Adrenal gland (tissue), 12 donors: ENCODE results near the gene EHD1. TPM values are rescaled to one million over a fixed set of nuclear protein-coding genes. Genes with fewer than 3 reads are reported as not detected.

Experiments used
- DNase-seq, 7 donors: peaks; one replicate each; pipeline ENCODE4 v3.0.0-alpha.2; 2019 to 2020
- H3K27ac ChIP-seq, 5 donors: fragments of 200-600 bp; sonication (generic) in 4 of 5; 1 replicate in 3 of 5; 2 replicates in 2 of 5; pipeline versions ENCODE4 v1.5.1 to v1.8.0; 2016 to 2020; ENCODE audit warnings: mild to moderate bottlenecking in 1 of 5
- H3K27me3 ChIP-seq: fragments of 200-600 bp; 2 replicates; pipeline ENCODE4 v1.8.0; 2021
- H3K36me3 ChIP-seq, 2 donors: fragments of 200-600 bp; replicated peaks in 1 of 2; 1 replicate in 1 of 2; 2 replicates in 1 of 2; pipeline versions ENCODE4 v1.5.1 to v1.8.0; 2018 to 2022
- H3K4me1 ChIP-seq, 2 donors: fragments of 200-600 bp; replicated peaks in 1 of 2; 1 replicate in 1 of 2; 2 replicates in 1 of 2; pipeline versions ENCODE4 v1.5.1 to v1.8.0; 2018 to 2021
- H3K4me3 ChIP-seq, 4 donors: fragments of 200-600 bp; sonication (generic) in 3 of 4; one replicate each; pipeline ENCODE4 v1.5.1; 2016 to 2018
- H3K9me3 ChIP-seq, 3 donors: fragments of 200-600 bp; sonication (generic) in 1 of 3; replicated peaks in 1 of 3; 1 replicate in 2 of 3; 2 replicates in 1 of 3; pipeline versions ENCODE4 v1.5.1 to v1.8.0; 2016 to 2021
- CTCF ChIP-seq, 6 experiments: fragments of 450-650 bp in 4 of 6; fragments of 200-600 bp in 2 of 6; sonication (generic) in 1 of 6; IDR thresholded peaks; 1 replicate in 5 of 6; 2 replicates in 1 of 6; pipeline versions ENCODE4 v1.5.1 to v1.8.0; 2016 to 2021; ENCODE audit warnings: antibody characterized with exemption in 6 of 6, mild to moderate bottlenecking in 2 of 6, moderate library complexity in 1 of 6
- POLR2A ChIP-seq, 2 donors: fragments of 450-650 bp; IDR thresholded peaks; one replicate each; pipeline ENCODE4 v1.6.1; 2017; ENCODE audit warnings: antibody characterized with exemption in 2 of 2, mild to moderate bottlenecking in 2 of 2, moderate library complexity in 1 of 2
- WGBS, 4 donors: extraction: QIAGEN DNeasy Blood & Tissue Kit in 2 of 4; methylation state at CpG; one replicate each; pipeline versions ENCODE4 v1.1.5 to v1.1.7; 2013 to 2017; 5-methylcytosine and 5-hydroxymethylcytosine counted together
- intact Hi-C, 2 donors: fragments of 100-400 bp; cut with DNase I; formaldehyde crosslinking; loops; one replicate each; pipeline versions ENCODE4 v1.14.1 to v1.15.0; 2022 to 2023
- polyA plus RNA-seq, 3 donors: library from polyadenylated mRNA; stranded (reverse); fragments of 200-250 nt in 2 of 3; fragments of 350-450 nt in 1 of 3; fragmentation: Illumina TruSeq in 1 of 3; extraction: RNeasy Lipid Tissue Mini Kit (QIAGEN cat#74804) in 1 of 3; gene quantifications; one replicate each; pipeline ENCODE4 v1.2.3, GENCODE V29; 2013 to 2014
- total RNA-seq, 9 donors: library from RNA; depleted of rRNA in 4 of 9; stranded (reverse); fragments of >200 nt in 4 of 9; fragments of 120-200 nt in 1 of 9; fragmentation: NEBNext Ultra II Directional in 1 of 9; extraction: Animal tissue kit (Norgen Biotek cat#: 25700) in 1 of 9; gene quantifications; one replicate each; pipeline versions ENCODE4 v1.1.0 to v1.2.4, GENCODE V29; 2013 to 2023
- donor health status: healthy with polysubstance abuse.
- donor health status: Bipolar disorder and iron deficiency.
- donor health status: DM: yes; HTN: yes; CAD: no.
- donor health status: DM: no; HTN: no; CAD: no.
- donor health status: DM: no; HTN: no; CAD: no.
- donor health status: DM: yes; HTN: yes; CAD: no.

EHD1 gene
- total and polyA plus RNA-seq, 12 donors = 14.3 to 107 (median 52.9) TPM

DNA sequence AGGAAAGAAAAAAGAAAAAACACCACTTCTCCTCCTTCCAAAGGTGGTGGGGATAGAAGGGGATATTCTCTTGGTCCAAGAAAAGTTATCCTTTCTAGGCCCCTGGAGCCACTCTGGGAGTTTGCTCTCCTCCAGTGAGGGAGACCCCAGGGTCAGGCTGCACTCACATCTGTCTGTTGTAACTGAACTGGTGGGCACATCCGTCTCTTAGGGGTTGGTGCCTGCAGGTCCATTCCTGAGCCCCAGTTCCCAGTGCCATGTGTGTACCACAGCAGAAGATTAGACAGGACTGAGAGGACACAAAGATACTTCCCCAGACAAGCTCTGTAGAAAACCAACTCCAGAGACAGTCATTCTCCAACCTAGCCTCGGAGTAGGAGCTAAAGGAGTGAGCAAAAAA is 41.7 kb upstream of the EHD1 start:
- Histone ChIP-seq H3K9me3 (no peaks in the 10 kb centered on the region), H3K4me1 (peaks cover 8 to 32% of the 10 kb centered on the region in 2 donors)

GRCh38 chr11:64919627-64920026 is 41.2 kb upstream of the EHD1 start:
- Histone ChIP-seq H3K27me3 (no peaks in the 10 kb centered on the region), H3K27ac (no peak overlapping the region), H3K4me1 (peaks cover 8 to 32% of the 10 kb centered on the region in 2 donors), H3K4me3 (no peak overlapping the region), H3K9me3 (no peaks in the 10 kb centered on the region), H3K36me3 (no peaks in the 10 kb centered on the region)
- DNase-seq = no peak
- intact Hi-C loops = loop anchor here in 1 of 2 donors (10.0 kb wide), 1 partner anchor 105 kb away; the partner anchor contains the start of gene SNX15
- no peak for TF ChIP-seq POLR2A (IDR thresholded peaks at IDR 0.05)
- no peak for TF ChIP-seq CTCF (IDR thresholded peaks at IDR 0.05)
- 86 to 89% (median 87%) methylated on average over 8 of the region's 8 CpGs for WGBS, 4 donors

More for the DNA sequence above, 41.7 kb upstream of the EHD1 start:
- no peak for DNase-seq
- 75 to 100% (median 85%) methylated on average over 1 to 2 of the region's 2 CpGs for WGBS, 4 donors
- Histone ChIP-seq H3K27me3 (no peaks in the 10 kb centered on the region), H3K36me3 (no peaks in the 10 kb centered on the region), H3K27ac (no peak overlapping the region), H3K4me3 (no peak overlapping the region)
- intact Hi-C loops = loop anchor here in 1 of 2 donors (10.0 kb wide), 1 partner anchor 105 kb away; the partner anchor contains the start of gene SNX15
- TF ChIP-seq CTCF (IDR thresholded peaks at IDR 0.05) (no peak), POLR2A (IDR thresholded peaks at IDR 0.05) (no peak)

GRCh38 chr11:64918017-64918416 is 39.6 kb upstream of the EHD1 start:
- Histone ChIP-seq H3K36me3 (peaks cover 0 to 12% of the 10 kb centered on the region in 2 donors), H3K4me3 (peak overlapping the region in 3 of 4 donors; percentile 34 to 60 (median 40)), H3K27ac (peak overlapping the region in 3 of 5 donors; percentile 48 to 70 (median 67)), H3K27me3 (no peaks in the 10 kb centered on the region), H3K9me3 (no peaks in the 10 kb centered on the region), H3K4me1 (peaks cover 3 to 26% of the 10 kb centered on the region in 2 donors)
- DNase-seq = no peak
- TF ChIP-seq POLR2A (IDR thresholded peaks at IDR 0.05) (no peak), CTCF (IDR thresholded peaks at IDR 0.05) (no peak)
- 22 to 34% (median 28%) methylated on average over 4 of the region's 4 CpGs for WGBS, 4 donors
- intact Hi-C loops = no loop called here

DNA sequence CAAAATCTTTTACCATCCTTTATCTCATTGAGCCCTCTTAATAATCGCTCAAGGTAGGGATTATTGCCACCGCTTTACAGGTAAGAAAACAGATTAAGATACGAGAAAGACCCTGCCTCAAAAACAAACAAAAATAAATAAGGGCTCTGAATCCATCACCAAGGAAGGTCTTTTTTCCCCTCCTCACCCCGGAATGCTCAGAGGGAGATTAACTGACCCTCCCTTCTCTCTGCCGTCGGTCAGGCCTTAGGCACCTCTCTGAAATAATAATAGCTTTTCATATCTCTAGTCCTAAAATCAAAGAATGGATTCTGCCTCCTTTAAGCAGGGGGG is 39.2 kb upstream of the EHD1 start:
- no peaks in the 10 kb centered on the region for H3K9me3 ChIP-seq
- WGBS, 4 donors = 7 to 9% (median 9%) methylated on average over 6 of the region's 6 CpGs
- peaks cover 3 to 26% of the 10 kb centered on the region in 2 donors for H3K4me1 ChIP-seq
- no peaks in the 10 kb centered on the region for H3K27me3 ChIP-seq
- H3K36me3 ChIP-seq = peaks cover 0 to 16% of the 10 kb centered on the region in 2 donors
- intact Hi-C loops = no loop called here
- H3K27ac ChIP-seq = peak overlapping the region in 4 of 5 donors; percentile 48 to 70 (median 68)
- no peak for DNase-seq
- H3K4me3 ChIP-seq = peak overlapping the region in 3 of 4 donors; percentile 34 to 60 (median 40)
- TF ChIP-seq CTCF (IDR thresholded peaks at IDR 0.05) = no peak
- peak in 1 of 2 donors; percentile 41 for TF ChIP-seq POLR2A (IDR thresholded peaks at IDR 0.05)
